GM12878 (cell line): ENCODE measurements around the gene SPOCD1.

ENCODE experiments used
- CHD1 ChIP-seq: IDR thresholded peaks from 2 replicates; pipeline ENCODE4 v1.6.1; 2012; ENCODE audit warnings: low read depth, low read length, improper control_type of control experiment
- CTCF ChIP-seq, 3 experiments: IDR thresholded peaks in 2 of 3; conservative IDR thresholded peaks in 1 of 3; 2 replicates each; pipeline ENCODE4 v1.5.1; 2011; ENCODE audit warnings: low read depth in 3 of 3, low read length in 3 of 3, mild to moderate bottlenecking in 3 of 3, control low read depth in 2 of 3, moderate library complexity in 2 of 3, inconsistent platforms in 1 of 3, mixed read lengths in 1 of 3; ENCODE audit not compliant: control insufficient read depth in 2 of 3, insufficient read depth in 1 of 3; ENCODE audit errors: extremely low read depth in 1 of 3
- E2F4 ChIP-seq: IDR thresholded peaks from 2 replicates; pipeline ENCODE4 v1.6.1; 2012; ENCODE audit warnings: low read depth, low read length, improper control_type of control experiment
- EGR1 ChIP-seq, 2 experiments: IDR thresholded peaks; 1 replicate in 1 of 2; 2 replicates in 1 of 2; pipeline ENCODE4 v1.6.1; 2011 to 2012; ENCODE audit warnings: low read depth in 2 of 2, low read length in 2 of 2, borderline replicate concordance in 1 of 2, mild to moderate bottlenecking in 1 of 2, moderate library complexity in 1 of 2
- FOXK2 ChIP-seq: fragments of 450-650 bp; IDR thresholded peaks from 2 replicates; pipeline ENCODE4 v1.6.1; 2017; ENCODE audit warnings: mild to moderate bottlenecking, moderate library complexity
- GABPA ChIP-seq: IDR thresholded peaks from 2 replicates; pipeline ENCODE4 v1.6.1; 2014; ENCODE audit warnings: antibody characterized with exemption, low read depth, mild to moderate bottlenecking, inconsistent platforms
- JUND ChIP-seq: IDR thresholded peaks from 2 replicates; pipeline ENCODE4 v1.6.1; 2012; ENCODE audit warnings: low read depth, mild to moderate bottlenecking, low read length, improper control_type of control experiment, moderate library complexity
- LARP7 ChIP-seq: fragments of 450-650 bp; IDR thresholded peaks from 2 replicates; pipeline ENCODE4 v1.6.1; 2017; ENCODE audit warnings: mild to moderate bottlenecking
- MXI1 ChIP-seq: fragments of 150-350 bp; IDR thresholded peaks from 2 replicates; pipeline ENCODE4 v1.6.1; 2011; ENCODE audit warnings: low read depth, mild to moderate bottlenecking, inconsistent platforms, low read length, improper control_type of control experiment
- POLR2AphosphoS5 ChIP-seq: IDR thresholded peaks from 2 replicates; pipeline ENCODE4 v1.6.1; 2011; ENCODE audit warnings: mild to moderate bottlenecking, low read length, inconsistent platforms
- SP1 ChIP-seq: IDR thresholded peaks from one replicate; pipeline ENCODE4 v1.6.1; 2011; ENCODE audit warnings: low read depth, low read length
- SPI1 ChIP-seq: IDR thresholded peaks from 2 replicates; pipeline ENCODE4 v1.6.1; 2011; ENCODE audit warnings: low read depth, mild to moderate bottlenecking, low read length, moderate library complexity, borderline replicate concordance; ENCODE audit not compliant: insufficient read depth

DNA sequence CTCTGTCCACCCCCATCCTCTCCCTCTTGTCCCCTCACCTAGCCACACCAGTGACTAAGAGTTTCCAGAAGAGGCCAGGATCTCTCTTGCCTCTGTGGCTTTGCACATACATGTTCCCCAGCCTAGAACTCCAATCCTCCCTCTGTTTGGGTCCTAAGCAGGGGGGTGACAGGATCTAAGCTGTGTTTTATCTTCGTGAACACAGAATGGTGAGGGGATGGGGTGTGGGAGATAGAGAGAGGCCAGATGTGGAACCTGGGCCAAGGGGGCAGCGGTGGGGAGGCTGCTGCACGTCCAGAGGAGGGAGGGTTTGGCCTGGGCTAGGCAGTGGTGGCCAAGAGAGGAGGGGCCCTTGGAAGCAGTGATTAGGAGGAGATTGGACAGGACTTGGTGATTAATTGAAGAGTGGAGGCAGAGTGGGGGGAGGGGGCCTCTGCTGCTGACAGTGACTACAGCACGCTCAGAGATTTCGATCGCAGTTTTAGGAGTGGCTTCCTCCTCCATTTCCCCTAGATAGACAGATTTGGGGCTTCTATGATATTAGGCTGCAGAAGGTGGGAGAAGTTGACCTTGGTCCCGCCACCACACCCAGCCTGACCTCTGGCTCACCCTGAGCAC, 34.6 kb downstream of the SPOCD1 start:
- TF ChIP-seq JUND (no peak), E2F4 (no peak), CTCF (IDR thresholded peaks at IDR 0.05 in 2 of 3, conservative IDR thresholded peaks at IDR 0.05 in 1 of 3; ENCODE audit: control insufficient read depth in 2 of 3, extremely low read depth in 1 of 3, insufficient read depth in 1 of 3, low read depth in 3 of 3, low read length in 3 of 3) (no peak), LARP7 (no peak), GABPA (no peak), EGR1 (IDR thresholded peaks at IDR 0.05; ENCODE audit: borderline replicate concordance in 1 of 2, low read depth in 2 of 2, low read length in 2 of 2) (no peak), MXI1 (no peak), CHD1 (no peak), SPI1 (no peak), POLR2AphosphoS5 (no peak), FOXK2 (no peak), SP1 (no peak)
